ENCODE results near the gene MMD2. TPM values are rescaled to one million over a fixed set of nuclear protein-coding genes. Genes with fewer than 3 reads are reported as not detected.

MMD2 gene
- polyA plus RNA-seq, 1 experiment, result not detected

DNA sequence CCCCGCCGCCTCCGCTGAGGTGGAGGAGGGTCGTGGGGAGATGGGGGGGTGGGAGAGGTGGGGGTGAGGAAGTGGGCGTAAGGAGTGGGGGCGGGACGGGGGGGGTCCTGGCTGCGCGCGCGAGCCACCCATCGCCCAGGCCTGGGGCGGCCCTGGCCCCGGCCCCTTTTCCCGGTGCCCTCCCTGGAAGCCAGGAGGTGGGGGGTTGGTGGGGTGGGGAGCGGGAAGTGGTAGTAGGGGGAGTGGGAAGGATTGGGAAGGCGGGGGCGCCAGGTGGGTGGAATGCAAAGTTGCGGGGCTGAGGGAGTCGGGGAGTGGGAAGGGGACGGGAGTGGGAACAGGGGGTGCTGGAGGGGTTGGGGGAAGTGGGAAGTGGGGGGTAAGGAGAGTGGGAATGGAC is 319 bp upstream of the MMD2 start:
- CTCF ChIA-PET, result no interaction called here
- no peak for DNase-seq (ENCODE audit: low read depth, low spot score)
- H3K9me3 ChIP-seq (ENCODE audit: control insufficient read depth, insufficient read depth, low read length), result no peaks in the 10 kb centered on the region
- POLR2A ChIA-PET, result no interaction called here
- TF ChIP-seq, protein P1, sequence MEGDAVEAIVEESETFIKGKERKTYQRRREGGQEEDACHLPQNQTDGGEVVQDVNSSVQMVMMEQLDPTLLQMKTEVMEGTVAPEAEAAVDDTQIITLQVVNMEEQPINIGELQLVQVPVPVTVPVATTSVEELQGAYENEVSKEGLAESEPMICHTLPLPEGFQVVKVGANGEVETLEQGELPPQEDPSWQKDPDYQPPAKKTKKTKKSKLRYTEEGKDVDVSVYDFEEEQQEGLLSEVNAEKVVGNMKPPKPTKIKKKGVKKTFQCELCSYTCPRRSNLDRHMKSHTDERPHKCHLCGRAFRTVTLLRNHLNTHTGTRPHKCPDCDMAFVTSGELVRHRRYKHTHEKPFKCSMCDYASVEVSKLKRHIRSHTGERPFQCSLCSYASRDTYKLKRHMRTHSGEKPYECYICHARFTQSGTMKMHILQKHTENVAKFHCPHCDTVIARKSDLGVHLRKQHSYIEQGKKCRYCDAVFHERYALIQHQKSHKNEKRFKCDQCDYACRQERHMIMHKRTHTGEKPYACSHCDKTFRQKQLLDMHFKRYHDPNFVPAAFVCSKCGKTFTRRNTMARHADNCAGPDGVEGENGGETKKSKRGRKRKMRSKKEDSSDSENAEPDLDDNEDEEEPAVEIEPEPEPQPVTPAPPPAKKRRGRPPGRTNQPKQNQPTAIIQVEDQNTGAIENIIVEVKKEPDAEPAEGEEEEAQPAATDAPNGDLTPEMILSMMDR (IDR thresholded peaks at IDR 0.05; ENCODE audit: low read depth, low read length), result no peak
- H3K27ac ChIP-seq (ENCODE audit: low read depth, low read length), result no peak overlapping the region
- no peak overlapping the region for H3K4me3 ChIP-seq (ENCODE audit: low read depth, low read length)
- H3K27me3 ChIP-seq (ENCODE audit: control insufficient read depth, insufficient read depth, low read length), result peaks cover 20% of the 10 kb centered on the region

- POLR2A ChIA-PET, result no interaction called here
- Histone ChIP-seq H3K9me3 (ENCODE audit: control insufficient read depth, insufficient read depth, low read length) (no peaks in the 10 kb centered on the region), H3K4me3 (ENCODE audit: low read depth, low read length) (no peak overlapping the region), H3K27me3 (ENCODE audit: control insufficient read depth, insufficient read depth, low read length) (peaks cover 16% of the 10 kb centered on the region), H3K27ac (ENCODE audit: low read depth, low read length) (no peak overlapping the region)
- no peak for DNase-seq (ENCODE audit: low read depth, low spot score)
- TF ChIP-seq, protein P1 (IDR thresholded peaks at IDR 0.05; ENCODE audit: low read depth, low read length), result no peak
- CTCF ChIA-PET, result interaction anchor here (0.6 kb wide), 1 partner anchor 127 kb away, joined by 11 read pairs; no protein-coding TSS in a partner anchor
Measured at GRCh38 chr7:4957847-4958476, 1.0 kb downstream of the MMD2 start.

GRCh38 chr7:4951903-4952636 is 6.9 kb downstream of the MMD2 start:
- Histone ChIP-seq H3K4me3 (ENCODE audit: low read depth, low read length) (no peak overlapping the region), H3K27ac (ENCODE audit: low read depth, low read length) (no peak overlapping the region), H3K9me3 (ENCODE audit: control insufficient read depth, insufficient read depth, low read length) (no peaks in the 10 kb centered on the region), H3K27me3 (ENCODE audit: control insufficient read depth, insufficient read depth, low read length) (no peaks in the 10 kb centered on the region)
- ChIA-PET CTCF (interaction anchor here (0.5 kb wide), 1 partner anchor 138 kb away, joined by 3 read pairs; no protein-coding TSS in a partner anchor), POLR2A (no interaction called here)
- no peak for DNase-seq (ENCODE audit: low read depth, low spot score)
- TF ChIP-seq, protein P1 (IDR thresholded peaks at IDR 0.05; ENCODE audit: low read depth, low read length), result no peak

GRCh38 chr7:4951304-4951703 is 7.7 kb downstream of the MMD2 start:
- DNase-seq (ENCODE audit: low read depth, low spot score), result no peak
- Histone ChIP-seq H3K27ac (ENCODE audit: low read depth, low read length) (no peak overlapping the region), H3K4me3 (ENCODE audit: low read depth, low read length) (no peak overlapping the region), H3K27me3 (ENCODE audit: control insufficient read depth, insufficient read depth, low read length) (no peaks in the 10 kb centered on the region), H3K9me3 (ENCODE audit: control insufficient read depth, insufficient read depth, low read length) (no peaks in the 10 kb centered on the region)
- CTCF ChIA-PET, result interaction anchor here (0.5 kb wide), 1 partner anchor 139 kb away, joined by 3 read pairs; no protein-coding TSS in a partner anchor
- TF ChIP-seq, protein P1 (IDR thresholded peaks at IDR 0.05; ENCODE audit: low read depth, low read length), result no peak
- POLR2A ChIA-PET, result no interaction called here

- TF ChIP-seq, protein P1 (IDR thresholded peaks at IDR 0.05; ENCODE audit: low read depth, low read length), result no peak
- Histone ChIP-seq H3K27me3 (ENCODE audit: control insufficient read depth, insufficient read depth, low read length) (no peaks in the 10 kb centered on the region), H3K4me3 (ENCODE audit: low read depth, low read length) (no peak overlapping the region), H3K9me3 (ENCODE audit: control insufficient read depth, insufficient read depth, low read length) (no peaks in the 10 kb centered on the region), H3K27ac (ENCODE audit: low read depth, low read length) (no peak overlapping the region)
- ChIA-PET CTCF (interaction anchor here (1.3 kb wide), 1 partner anchor 26 kb away, joined by 3 read pairs; no protein-coding TSS in a partner anchor), POLR2A (no interaction called here)
- no peak for DNase-seq (ENCODE audit: low read depth, low spot score)
Measured at GRCh38 chr7:4948402-4948801, 10.6 kb downstream of the MMD2 start.
